HG02840 (cell line): Measurements from ENCODE around the gene LRCH4.

Source experiments
- ATAC-seq: cut with Tn5 transposase; IDR thresholded peaks from one replicate; pipeline ENCODE4 v1.9.1; 2021; ENCODE audit warnings: mild to moderate bottlenecking, moderate library complexity, moderate number of reproducible peaks; ENCODE audit not compliant: unreplicated experiment, low FRiP score

Gene LRCH4

GRCh38 chr7:100607111-100607510 lies 21.2 kb upstream of the LRCH4 start:
- ATAC-seq: no peak

- no peak for ATAC-seq
Measured at GRCh38 chr7:100606313-100606712, 20.4 kb upstream of the LRCH4 start.

GRCh38 chr7:100604976-100605911 lies 19.3 kb upstream of the LRCH4 start:
- no peak for ATAC-seq

- ATAC-seq: no peak
Measured at GRCh38 chr7:100604028-100604975, 18.4 kb upstream of the LRCH4 start.

GRCh38 chr7:100603726-100604027 lies 17.7 kb upstream of the LRCH4 start:
- ATAC-seq: no peak

GRCh38 chr7:100602889-100603725 lies 17.2 kb upstream of the LRCH4 start:
- no peak for ATAC-seq

GRCh38 chr7:100600730-100601038 lies 14.8 kb upstream of the LRCH4 start:
- ATAC-seq: no peak

GRCh38 chr7:100599911-100600729 lies 14.2 kb upstream of the LRCH4 start:
- ATAC-seq: no peak

GRCh38 chr7:100598425-100598824 lies 12.5 kb upstream of the LRCH4 start:
- no peak for ATAC-seq

GRCh38 chr7:100595188-100595587 lies 9.3 kb upstream of the LRCH4 start:
- no peak for ATAC-seq

- ATAC-seq: no peak
Measured at GRCh38 chr7:100591596-100591995, 5.7 kb upstream of the LRCH4 start.

GRCh38 chr7:100590077-100590737 lies 4.3 kb upstream of the LRCH4 start:
- ATAC-seq: no peak

GRCh38 chr7:100589341-100589947 lies 3.5 kb upstream of the LRCH4 start:
- no peak for ATAC-seq

GRCh38 chr7:100588438-100588837 lies 2.5 kb upstream of the LRCH4 start:
- ATAC-seq: no peak

- peak; percentile 86 for ATAC-seq
Measured at GRCh38 chr7:100586266-100587025, 517 bp upstream of the LRCH4 start, which contains the start of gene FBXO24. Gene FBXO24, plus strand, starts transcription at chr7:100586328. Its CDS starts 298 bp downstream, at chr7:100586626.

- ATAC-seq: no peak
Measured at GRCh38 chr7:100584683-100585510, 1.0 kb downstream of the LRCH4 start.

- ATAC-seq: no peak
Measured at GRCh38 chr7:100584054-100584682, 1.8 kb downstream of the LRCH4 start.
